DMS79 (cell line): ENCODE data around the gene MCHR1.
"Not testable (repeated sequence)": the region's sequence is repeated elsewhere in the genome, so short reads cannot be mapped to it uniquely, and the experiment has no call there.

ENCODE experiments used
- DNase-seq: peaks from one replicate; lab custom pipeline; 2025; lab: John Stamatoyannopoulos, UW

MCHR1 gene

GRCh38 chr22:40691532-40691931 lies 12.2 kb downstream of the MCHR1 start:
- DNase-seq: no peak

- no peak for DNase-seq
These were observed 15.1 kb downstream of the MCHR1 start for GRCh38 chr22:40694411-40694810.

- DNase-seq: no peak
These were observed 22.0 kb downstream of the MCHR1 start for GRCh38 chr22:40701274-40701673.

- DNase-seq: no peak
These were observed 23.9 kb downstream of the MCHR1 start for GRCh38 chr22:40703174-40703573.

GRCh38 chr22:40703736-40704135 lies 24.5 kb downstream of the MCHR1 start:
- no peak for DNase-seq

- DNase-seq: no peak
These were observed 26.8 kb downstream of the MCHR1 start for GRCh38 chr22:40705918-40706682.

GRCh38 chr22:40707154-40707553 lies 27.9 kb downstream of the MCHR1 start:
- no peak for DNase-seq

- DNase-seq: no peak
These were observed 28.9 kb downstream of the MCHR1 start for GRCh38 chr22:40708177-40708576.

GRCh38 chr22:40709752-40710413 lies 30.6 kb downstream of the MCHR1 start:
- no peak for DNase-seq

- no peak for DNase-seq
These were observed 33.0 kb downstream of the MCHR1 start for GRCh38 chr22:40712311-40712710.

GRCh38 chr22:40714499-40715337 lies 35.4 kb downstream of the MCHR1 start:
- peak; percentile 64 for DNase-seq

GRCh38 chr22:40716116-40716515 lies 36.8 kb downstream of the MCHR1 start:
- DNase-seq: no peak

- not testable (repeated sequence) for DNase-seq
These were observed 38.4 kb downstream of the MCHR1 start for GRCh38 chr22:40717657-40718056.

GRCh38 chr22:40718250-40719204 lies 39.2 kb downstream of the MCHR1 start:
- no peak for DNase-seq

- no peak for DNase-seq
These were observed 40.3 kb downstream of the MCHR1 start for GRCh38 chr22:40719599-40719998.

- not testable (repeated sequence) for DNase-seq
These were observed 40.9 kb downstream of the MCHR1 start for GRCh38 chr22:40720156-40720537.

GRCh38 chr22:40720538-40721256 lies 41.4 kb downstream of the MCHR1 start:
- no peak for DNase-seq

GRCh38 chr22:40721266-40721665 lies 42.0 kb downstream of the MCHR1 start:
- DNase-seq: no peak

- DNase-seq: no peak
These were observed 44.2 kb downstream of the MCHR1 start for GRCh38 chr22:40723396-40723933.

- DNase-seq: no peak
These were observed 47.2 kb downstream of the MCHR1 start for GRCh38 chr22:40726514-40726913.
